Measurements from ENCODE around the gene FBP1.
"Not testable (repeated sequence)": the region's sequence is repeated elsewhere in the genome, so short reads cannot be mapped to it uniquely, and the experiment has no call there.

GRCh38 chr9:94592683-94593082 is 46.6 kb downstream of the FBP1 start:
- TF ChIP-seq POLR2A, CTCF, POLR2AphosphoS5 (IDR thresholded peaks at IDR 0.05): not testable (repeated sequence)
